ENCODE measurements around the gene MTHFD1L. TPM values are rescaled to one million over a fixed set of nuclear protein-coding genes. Genes with fewer than 3 reads are reported as not detected.

Gene MTHFD1L
- total and polyA plus RNA-seq, 2 donors (not counting 3 experiments of a cell fraction or from before 2014, with no cell fraction given) = 40.2 to 120 TPM

GRCh38 chr6:151009576-151009975 lies 144.1 kb downstream of the MTHFD1L start:
- Histone ChIP-seq H2AFZ (ENCODE audit: low read depth, low read length) (no peak overlapping the region), H3K4me2 (ENCODE audit: insufficient read depth, low read length) (no peak overlapping the region), H3K4me3 (replicated peaks in 1 of 3; ENCODE audit: insufficient read depth in 1 of 3, low read depth in 1 of 3, low read length in 3 of 3) (no peak overlapping the region), H3K79me2 (ENCODE audit: control insufficient read depth, insufficient read depth, low read length) (peaks cover 14% of the 10 kb centered on the region), H3K9me3 (replicated peaks; ENCODE audit: control insufficient read depth, insufficient read depth, low read length) (no peaks in the 10 kb centered on the region), H3K27ac (ENCODE audit: insufficient read depth, low read depth, low read length) (no peak overlapping the region), H3K9ac (replicated peaks; ENCODE audit: extremely low read depth, insufficient read depth, low read length) (no peak overlapping the region), H4K20me1 (replicated peaks; ENCODE audit: control insufficient read depth, extremely low read depth, insufficient read depth, low read length) (no peaks in the 10 kb centered on the region), H3K4me1 (ENCODE audit: control insufficient read depth, extremely low read depth, insufficient read depth, low read length) (peaks cover 45% of the 10 kb centered on the region), H3K27me3 (ENCODE audit: control insufficient read depth in 2 of 2, insufficient read depth in 2 of 2, low read length in 2 of 2) (no peaks in the 10 kb centered on the region), H3K9me1 (replicated peaks; ENCODE audit: control insufficient read depth, extremely low read depth, insufficient read depth, low read length) (no peaks in the 10 kb centered on the region), H3K36me3 (ENCODE audit: control insufficient read depth in 2 of 2, extremely low read depth in 1 of 2, insufficient read depth in 2 of 2, low read length in 2 of 2) (no peaks in the 10 kb centered on the region)
- FAIRE-seq (no peak), DNase-seq (ENCODE audit: low read depth, low spot score) (no peak)
- TF ChIP-seq GATA2 (IDR thresholded peaks at IDR 0.05; ENCODE audit: insufficient read depth, insufficient read length, low read depth, low read length) = no peak
- no peak for TF ChIP-seq MYC (IDR thresholded peaks at IDR 0.05; ENCODE audit: low read depth, low read length)
- TF ChIP-seq FOS (IDR thresholded peaks at IDR 0.05; ENCODE audit: borderline replicate concordance, insufficient read depth, low read length) = no peak
- TF ChIP-seq POLR2A (IDR thresholded peaks at IDR 0.05; ENCODE audit: low read depth, low read length) = no peak
- TF ChIP-seq EZH2 (IDR thresholded peaks at IDR 0.05; ENCODE audit: borderline replicate concordance, low read depth, low read length, severe bottlenecking) = no peak
- TF ChIP-seq, protein P1, sequence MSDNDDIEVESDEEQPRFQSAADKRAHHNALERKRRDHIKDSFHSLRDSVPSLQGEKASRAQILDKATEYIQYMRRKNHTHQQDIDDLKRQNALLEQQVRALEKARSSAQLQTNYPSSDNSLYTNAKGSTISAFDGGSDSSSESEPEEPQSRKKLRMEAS (IDR thresholded peaks at IDR 0.05; ENCODE audit: insufficient read depth, insufficient read length) = no peak
- no peak for TF ChIP-seq JUN (IDR thresholded peaks at IDR 0.05; ENCODE audit: borderline replicate concordance, insufficient read depth, insufficient read length, low read depth)
- TF ChIP-seq CTCF (IDR thresholded peaks at IDR 0.05; ENCODE audit: extremely low read depth in 1 of 2, insufficient read depth in 1 of 2, low read depth in 1 of 2, low read length in 2 of 2) = no peak
- no peak for TF ChIP-seq POLR2AphosphoS5 (IDR thresholded peaks at IDR 0.05; ENCODE audit: insufficient read depth, low read depth, low read length)
- intact Hi-C loops (cut with micrococcal nuclease) = no loop called here
- no TSS peak for BruUV-seq (replicated peaks)
- ChIA-PET CTCF (interaction anchor here (0.6 to 1.1 kb wide), 3 partner anchors 82 to 315 kb away, joined by 3 to 4 read pairs (median 3); no protein-coding TSS in a partner anchor), POLR2A (no interaction called here)
- dilution Hi-C loops (cut with MboI; ENCODE audit: extremely low pct_ligation_motif_present, low sequenced_read_pairs) = no loop called here
